ENCODE measurements around the gene TBC1D9B. TPM values are rescaled to one million over a fixed set of nuclear protein-coding genes. Genes with fewer than 3 reads are reported as not detected.

The TBC1D9B gene
- total and polyA plus RNA-seq, 9 of the 15 experiments (the other 6 are each of a cell fraction or from before 2014, with no cell fraction given), result 2.9 to 59.1 (median 33.5) TPM

DNA sequence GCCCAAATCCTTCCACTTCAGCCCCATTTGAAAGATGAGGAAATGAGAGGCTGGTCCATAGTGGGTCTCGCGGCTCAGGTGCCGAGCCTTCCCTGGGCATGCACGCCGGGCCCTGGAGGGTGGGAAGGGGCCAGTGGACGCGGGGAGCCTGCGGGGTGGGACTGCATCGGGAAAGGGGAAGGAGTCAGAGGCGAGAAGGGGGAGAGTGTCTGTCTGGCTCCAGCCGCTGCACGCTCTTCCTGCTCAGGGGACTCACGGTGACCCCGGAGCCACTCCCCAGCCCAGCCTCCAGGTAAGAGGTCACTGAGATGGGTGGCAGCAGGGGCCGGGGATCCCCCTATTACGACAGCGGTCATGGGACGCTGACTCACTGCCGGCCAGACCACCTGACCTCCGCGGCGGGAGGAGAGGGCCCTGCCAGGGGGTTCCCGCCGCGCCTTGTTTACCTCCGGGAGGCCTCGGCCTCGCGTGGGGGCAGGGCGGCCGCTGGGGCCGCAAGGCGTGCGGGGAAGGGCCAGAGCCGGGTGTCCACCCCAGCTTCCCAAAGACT, 88.9 kb downstream of the TBC1D9B start (continued):
- TF ChIP-seq, protein P1, sequence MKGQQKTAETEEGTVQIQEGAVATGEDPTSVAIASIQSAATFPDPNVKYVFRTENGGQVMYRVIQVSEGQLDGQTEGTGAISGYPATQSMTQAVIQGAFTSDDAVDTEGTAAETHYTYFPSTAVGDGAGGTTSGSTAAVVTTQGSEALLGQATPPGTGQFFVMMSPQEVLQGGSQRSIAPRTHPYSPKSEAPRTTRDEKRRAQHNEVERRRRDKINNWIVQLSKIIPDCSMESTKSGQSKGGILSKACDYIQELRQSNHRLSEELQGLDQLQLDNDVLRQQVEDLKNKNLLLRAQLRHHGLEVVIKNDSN (CRISPR knock-in tag; IDR thresholded peaks at IDR 0.05), result peak; percentile 81
- TF ChIP-seq ESRRA (IDR thresholded peaks at IDR 0.05; ENCODE audit: borderline replicate concordance, low read depth) (peak; percentile 74), HDAC1 (IDR thresholded peaks at IDR 0.05) (peak in 1 of 2 experiments; percentile 76; a peak in 3 of 4 replicates), DMBX1 (CRISPR knock-in tag; IDR thresholded peaks at IDR 0.05; ENCODE audit: borderline replicate concordance) (no peak), MTF1 (CRISPR knock-in tag; IDR thresholded peaks at IDR 0.05; ENCODE audit: borderline replicate concordance) (no peak), SREBF1 (IDR thresholded peaks at IDR 0.05; ENCODE audit: borderline replicate concordance, low read depth, low read length) (0 out of 2 replicates have a peak, but pooled peaks have one; percentile 27), DPF2 (IDR thresholded peaks at IDR 0.05) (peak; percentile 63), GABPA (tag; conservative IDR thresholded peaks at IDR 0.05; ENCODE audit: low read depth) (peak; percentile 52), PHB (CRISPR knock-in tag; IDR thresholded peaks at IDR 0.05) (no peak), GATAD2A (IDR thresholded peaks at IDR 0.05) (peak; percentile 84; the same call in 1 of the 2 replicates), ZNF121 (CRISPR knock-in tag; conservative IDR thresholded peaks at IDR 0.05) (no peak), HCFC1 (IDR thresholded peaks at IDR 0.05; ENCODE audit: low read depth, low read length) (peak; percentile 38; the same call in 1 of the 2 replicates)
- TF ChIP-seq, protein P2, sequence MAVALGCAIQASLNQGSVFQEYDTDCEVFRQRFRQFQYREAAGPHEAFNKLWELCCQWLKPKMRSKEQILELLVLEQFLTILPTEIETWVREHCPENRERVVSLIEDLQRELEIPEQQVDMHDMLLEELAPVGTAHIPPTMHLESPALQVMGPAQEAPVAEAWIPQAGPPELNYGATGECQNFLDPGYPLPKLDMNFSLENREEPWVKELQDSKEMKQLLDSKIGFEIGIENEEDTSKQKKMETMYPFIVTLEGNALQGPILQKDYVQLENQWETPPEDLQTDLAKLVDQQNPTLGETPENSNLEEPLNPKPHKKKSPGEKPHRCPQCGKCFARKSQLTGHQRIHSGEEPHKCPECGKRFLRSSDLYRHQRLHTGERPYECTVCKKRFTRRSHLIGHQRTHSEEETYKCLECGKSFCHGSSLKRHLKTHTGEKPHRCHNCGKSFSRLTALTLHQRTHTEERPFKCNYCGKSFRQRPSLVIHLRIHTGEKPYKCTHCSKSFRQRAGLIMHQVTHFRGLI (CRISPR knock-in tag; IDR thresholded peaks at IDR 0.05), result no peak
- TF ChIP-seq, protein P3, sequence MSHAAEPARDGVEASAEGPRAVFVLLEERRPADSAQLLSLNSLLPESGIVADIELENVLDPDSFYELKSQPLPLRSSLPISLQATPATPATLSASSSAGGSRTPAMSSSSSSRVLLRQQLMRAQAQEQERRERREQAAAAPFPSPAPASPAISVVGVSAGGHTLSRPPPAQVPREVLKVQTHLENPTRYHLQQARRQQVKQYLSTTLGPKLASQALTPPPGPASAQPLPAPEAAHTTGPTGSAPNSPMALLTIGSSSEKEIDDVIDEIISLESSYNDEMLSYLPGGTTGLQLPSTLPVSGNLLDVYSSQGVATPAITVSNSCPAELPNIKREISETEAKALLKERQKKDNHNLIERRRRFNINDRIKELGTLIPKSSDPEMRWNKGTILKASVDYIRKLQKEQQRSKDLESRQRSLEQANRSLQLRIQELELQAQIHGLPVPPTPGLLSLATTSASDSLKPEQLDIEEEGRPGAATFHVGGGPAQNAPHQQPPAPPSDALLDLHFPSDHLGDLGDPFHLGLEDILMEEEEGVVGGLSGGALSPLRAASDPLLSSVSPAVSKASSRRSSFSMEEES (CRISPR knock-in tag; IDR thresholded peaks at IDR 0.05), result peak; percentile 82
- TF ChIP-seq, protein P4, sequence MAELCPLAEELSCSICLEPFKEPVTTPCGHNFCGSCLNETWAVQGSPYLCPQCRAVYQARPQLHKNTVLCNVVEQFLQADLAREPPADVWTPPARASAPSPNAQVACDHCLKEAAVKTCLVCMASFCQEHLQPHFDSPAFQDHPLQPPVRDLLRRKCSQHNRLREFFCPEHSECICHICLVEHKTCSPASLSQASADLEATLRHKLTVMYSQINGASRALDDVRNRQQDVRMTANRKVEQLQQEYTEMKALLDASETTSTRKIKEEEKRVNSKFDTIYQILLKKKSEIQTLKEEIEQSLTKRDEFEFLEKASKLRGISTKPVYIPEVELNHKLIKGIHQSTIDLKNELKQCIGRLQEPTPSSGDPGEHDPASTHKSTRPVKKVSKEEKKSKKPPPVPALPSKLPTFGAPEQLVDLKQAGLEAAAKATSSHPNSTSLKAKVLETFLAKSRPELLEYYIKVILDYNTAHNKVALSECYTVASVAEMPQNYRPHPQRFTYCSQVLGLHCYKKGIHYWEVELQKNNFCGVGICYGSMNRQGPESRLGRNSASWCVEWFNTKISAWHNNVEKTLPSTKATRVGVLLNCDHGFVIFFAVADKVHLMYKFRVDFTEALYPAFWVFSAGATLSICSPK (IDR thresholded peaks at IDR 0.05; ENCODE audit: borderline replicate concordance), result no peak
- TF ChIP-seq, protein P5, sequence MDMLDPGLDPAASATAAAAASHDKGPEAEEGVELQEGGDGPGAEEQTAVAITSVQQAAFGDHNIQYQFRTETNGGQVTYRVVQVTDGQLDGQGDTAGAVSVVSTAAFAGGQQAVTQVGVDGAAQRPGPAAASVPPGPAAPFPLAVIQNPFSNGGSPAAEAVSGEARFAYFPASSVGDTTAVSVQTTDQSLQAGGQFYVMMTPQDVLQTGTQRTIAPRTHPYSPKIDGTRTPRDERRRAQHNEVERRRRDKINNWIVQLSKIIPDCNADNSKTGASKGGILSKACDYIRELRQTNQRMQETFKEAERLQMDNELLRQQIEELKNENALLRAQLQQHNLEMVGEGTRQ (CRISPR knock-in tag; IDR thresholded peaks at IDR 0.05), result peak; percentile 92
- TF ChIP-seq, protein P6, sequence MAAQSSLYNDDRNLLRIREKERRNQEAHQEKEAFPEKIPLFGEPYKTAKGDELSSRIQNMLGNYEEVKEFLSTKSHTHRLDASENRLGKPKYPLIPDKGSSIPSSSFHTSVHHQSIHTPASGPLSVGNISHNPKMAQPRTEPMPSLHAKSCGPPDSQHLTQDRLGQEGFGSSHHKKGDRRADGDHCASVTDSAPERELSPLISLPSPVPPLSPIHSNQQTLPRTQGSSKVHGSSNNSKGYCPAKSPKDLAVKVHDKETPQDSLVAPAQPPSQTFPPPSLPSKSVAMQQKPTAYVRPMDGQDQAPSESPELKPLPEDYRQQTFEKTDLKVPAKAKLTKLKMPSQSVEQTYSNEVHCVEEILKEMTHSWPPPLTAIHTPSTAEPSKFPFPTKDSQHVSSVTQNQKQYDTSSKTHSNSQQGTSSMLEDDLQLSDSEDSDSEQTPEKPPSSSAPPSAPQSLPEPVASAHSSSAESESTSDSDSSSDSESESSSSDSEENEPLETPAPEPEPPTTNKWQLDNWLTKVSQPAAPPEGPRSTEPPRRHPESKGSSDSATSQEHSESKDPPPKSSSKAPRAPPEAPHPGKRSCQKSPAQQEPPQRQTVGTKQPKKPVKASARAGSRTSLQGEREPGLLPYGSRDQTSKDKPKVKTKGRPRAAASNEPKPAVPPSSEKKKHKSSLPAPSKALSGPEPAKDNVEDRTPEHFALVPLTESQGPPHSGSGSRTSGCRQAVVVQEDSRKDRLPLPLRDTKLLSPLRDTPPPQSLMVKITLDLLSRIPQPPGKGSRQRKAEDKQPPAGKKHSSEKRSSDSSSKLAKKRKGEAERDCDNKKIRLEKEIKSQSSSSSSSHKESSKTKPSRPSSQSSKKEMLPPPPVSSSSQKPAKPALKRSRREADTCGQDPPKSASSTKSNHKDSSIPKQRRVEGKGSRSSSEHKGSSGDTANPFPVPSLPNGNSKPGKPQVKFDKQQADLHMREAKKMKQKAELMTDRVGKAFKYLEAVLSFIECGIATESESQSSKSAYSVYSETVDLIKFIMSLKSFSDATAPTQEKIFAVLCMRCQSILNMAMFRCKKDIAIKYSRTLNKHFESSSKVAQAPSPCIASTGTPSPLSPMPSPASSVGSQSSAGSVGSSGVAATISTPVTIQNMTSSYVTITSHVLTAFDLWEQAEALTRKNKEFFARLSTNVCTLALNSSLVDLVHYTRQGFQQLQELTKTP (IDR thresholded peaks at IDR 0.05; ENCODE audit: low read depth in 1 of 2, partially characterized antibody in 2 of 2), result peak in 1 of 2 experiments; percentile 89

Data from K562 (cell line).